ENCODE results near the gene DHX9. TPM values are rescaled to one million over a fixed set of nuclear protein-coding genes. Genes with fewer than 3 reads are reported as not detected.

Gene DHX9
- total RNA-seq, 1 donor from 2014 or later = 266 TPM

- peaks cover 13% of the 10 kb centered on the region for H3K4me1 Mint-ChIP-seq
- H3K4me3 Mint-ChIP-seq = no peak overlapping the region
- no peak for DNase-seq
Measured at GRCh38 chr1:182795563-182796228, 43.5 kb upstream of the DHX9 start.

GRCh38 chr1:182802006-182802803 is 36.9 kb upstream of the DHX9 start:
- DNase-seq (no peak), ATAC-seq (ENCODE audit: low read depth) (no peak)
- H3K9me3 Mint-ChIP-seq = no peaks in the 10 kb centered on the region
- intact Hi-C loops (cut with micrococcal nuclease) = no loop called here
- no peaks in the 10 kb centered on the region for H3K36me3 Mint-ChIP-seq (ENCODE audit: low read depth)
- ChIA-PET CTCF (no interaction called here), POLR2A (no interaction called here)
- H3K27ac Mint-ChIP-seq = no peak overlapping the region
- H3K4me1 Mint-ChIP-seq = no peaks in the 10 kb centered on the region
- H3K27me3 Mint-ChIP-seq = no peaks in the 10 kb centered on the region
- H3K4me3 Mint-ChIP-seq = no peak overlapping the region
- no peak for TF ChIP-seq CTCF (IDR thresholded peaks at IDR 0.05)

More at GRCh38 chr1:182795563-182796228, 43.5 kb upstream of the DHX9 start:
- H3K27me3 Mint-ChIP-seq = peaks cover 3% of the 10 kb centered on the region
- POLR2A ChIA-PET = interaction anchor here (0.9 kb wide), 1 partner anchor 181 kb away, joined by 3 read pairs; no protein-coding TSS in a partner anchor
- no peaks in the 10 kb centered on the region for H3K9me3 Mint-ChIP-seq
- no peak overlapping the region for H3K27ac Mint-ChIP-seq
- no peak for TF ChIP-seq CTCF (IDR thresholded peaks at IDR 0.05)
- H3K36me3 Mint-ChIP-seq (ENCODE audit: low read depth) = no peaks in the 10 kb centered on the region
- CTCF ChIA-PET = no interaction called here
- intact Hi-C loops (cut with micrococcal nuclease) = no loop called here
- peak; percentile 56 for ATAC-seq (ENCODE audit: low read depth)

- H3K27ac Mint-ChIP-seq = no peak overlapping the region
- H3K4me3 Mint-ChIP-seq = no peak overlapping the region
- intact Hi-C loops (cut with micrococcal nuclease) = no loop called here
- no peaks in the 10 kb centered on the region for H3K9me3 Mint-ChIP-seq
- DNase-seq = no peak
- H3K4me1 Mint-ChIP-seq = no peaks in the 10 kb centered on the region
- ATAC-seq (ENCODE audit: low read depth) = no peak
- no peak for TF ChIP-seq CTCF (IDR thresholded peaks at IDR 0.05)
- no peaks in the 10 kb centered on the region for H3K27me3 Mint-ChIP-seq
- H3K36me3 Mint-ChIP-seq (ENCODE audit: low read depth) = no peaks in the 10 kb centered on the region
- CTCF ChIA-PET = no interaction called here
- POLR2A ChIA-PET = no interaction called here
Measured at GRCh38 chr1:182803846-182804245, 35.3 kb upstream of the DHX9 start.

- H3K27ac Mint-ChIP-seq = no peak overlapping the region
- no peaks in the 10 kb centered on the region for H3K27me3 Mint-ChIP-seq
- CTCF ChIA-PET = no interaction called here
- no peak overlapping the region for H3K4me3 Mint-ChIP-seq
- POLR2A ChIA-PET = no interaction called here
- DNase-seq (no peak), ATAC-seq (ENCODE audit: low read depth) (no peak)
- TF ChIP-seq CTCF (IDR thresholded peaks at IDR 0.05) = no peak
- intact Hi-C loops (cut with micrococcal nuclease) = no loop called here
- H3K36me3 Mint-ChIP-seq (ENCODE audit: low read depth) = no peaks in the 10 kb centered on the region
- H3K9me3 Mint-ChIP-seq = no peaks in the 10 kb centered on the region
- no peaks in the 10 kb centered on the region for H3K4me1 Mint-ChIP-seq
Measured at GRCh38 chr1:182806015-182806678, 33.0 kb upstream of the DHX9 start.

- no peaks in the 10 kb centered on the region for H3K4me1 Mint-ChIP-seq
Measured at GRCh38 chr1:182807907-182808306, 31.2 kb upstream of the DHX9 start.

More at GRCh38 chr1:182807907-182808306, 31.2 kb upstream of the DHX9 start:
- TF ChIP-seq CTCF (IDR thresholded peaks at IDR 0.05) = no peak
- H3K4me3 Mint-ChIP-seq = no peak overlapping the region
- no peak for DNase-seq
- ATAC-seq (ENCODE audit: low read depth) = no peak
- H3K9me3 Mint-ChIP-seq = no peaks in the 10 kb centered on the region
- no peaks in the 10 kb centered on the region for H3K27me3 Mint-ChIP-seq
- ChIA-PET POLR2A (no interaction called here), CTCF (no interaction called here)
- no peak overlapping the region for H3K27ac Mint-ChIP-seq
- intact Hi-C loops (cut with micrococcal nuclease) = no loop called here
- H3K36me3 Mint-ChIP-seq (ENCODE audit: low read depth) = no peaks in the 10 kb centered on the region
